HFFc6 (cell line): ENCODE measurements around the gene TMEM250. TPM values are rescaled to one million over a fixed set of nuclear protein-coding genes. Genes with fewer than 3 reads are reported as not detected.

ENCODE experiments used
- DNase-seq: peaks from one replicate; pipeline ENCODE4 v3.0.0-alpha.2; 2018
- H3K27ac Mint-ChIP-seq: 2 replicates; pipeline ENCODE4 v1.8.0; 2020; ENCODE audit warnings: mild to moderate bottlenecking, mixed read lengths
- H3K27me3 Mint-ChIP-seq: 2 replicates; pipeline ENCODE4 v1.8.0; 2021; ENCODE audit warnings: mild to moderate bottlenecking, moderate library complexity, mixed read lengths; ENCODE audit not compliant: insufficient read depth
- H3K36me3 Mint-ChIP-seq: 2 replicates; pipeline ENCODE4 v1.8.0; 2021; ENCODE audit warnings: low read depth, mixed read lengths
- H3K4me1 Mint-ChIP-seq: 2 replicates; pipeline ENCODE4 v1.8.0; 2020; ENCODE audit warnings: low read depth, mixed read lengths
- H3K4me3 Mint-ChIP-seq: 2 replicates; pipeline ENCODE4 v1.8.0; 2020; ENCODE audit warnings: mild to moderate bottlenecking, moderate library complexity, mixed read lengths
- H3K9me3 Mint-ChIP-seq: 2 replicates; pipeline ENCODE4 v1.8.0; 2020; ENCODE audit warnings: mild to moderate bottlenecking, mixed read lengths
- total RNA-seq, 6 experiments: library from RNA; stranded (reverse); fragmentation: NEBNext Ultra II Directional; extraction: Animal tissue kit (Norgen Biotek cat#: 25700); gene quantifications; 2 replicates in 1 of 6; 3 replicates in 5 of 6; pipeline ENCODE4 v1.2.3, GENCODE V29; 2021
- TF ChIP-seq, protein P1 (sequence below): fragments of 200-600 bp; sonication (generic); IDR thresholded peaks from 2 replicates; pipeline ENCODE4 v1.5.0; 2021; ENCODE audit warnings: antibody characterized with exemption, mild to moderate bottlenecking

The TMEM250 gene
- total RNA-seq, 6 experiments from 2014 or later: 31.6 to 45.4 (median 35.7) TPM

- H3K9me3 Mint-ChIP-seq: no peaks in the 10 kb centered on the region
- H3K27me3 Mint-ChIP-seq: peaks cover 40% of the 10 kb centered on the region
- H3K27ac Mint-ChIP-seq: no peak overlapping the region
- DNase-seq: no peak
- no peak overlapping the region for H3K4me3 Mint-ChIP-seq
- H3K36me3 Mint-ChIP-seq: no peaks in the 10 kb centered on the region
- TF ChIP-seq, protein P1, sequence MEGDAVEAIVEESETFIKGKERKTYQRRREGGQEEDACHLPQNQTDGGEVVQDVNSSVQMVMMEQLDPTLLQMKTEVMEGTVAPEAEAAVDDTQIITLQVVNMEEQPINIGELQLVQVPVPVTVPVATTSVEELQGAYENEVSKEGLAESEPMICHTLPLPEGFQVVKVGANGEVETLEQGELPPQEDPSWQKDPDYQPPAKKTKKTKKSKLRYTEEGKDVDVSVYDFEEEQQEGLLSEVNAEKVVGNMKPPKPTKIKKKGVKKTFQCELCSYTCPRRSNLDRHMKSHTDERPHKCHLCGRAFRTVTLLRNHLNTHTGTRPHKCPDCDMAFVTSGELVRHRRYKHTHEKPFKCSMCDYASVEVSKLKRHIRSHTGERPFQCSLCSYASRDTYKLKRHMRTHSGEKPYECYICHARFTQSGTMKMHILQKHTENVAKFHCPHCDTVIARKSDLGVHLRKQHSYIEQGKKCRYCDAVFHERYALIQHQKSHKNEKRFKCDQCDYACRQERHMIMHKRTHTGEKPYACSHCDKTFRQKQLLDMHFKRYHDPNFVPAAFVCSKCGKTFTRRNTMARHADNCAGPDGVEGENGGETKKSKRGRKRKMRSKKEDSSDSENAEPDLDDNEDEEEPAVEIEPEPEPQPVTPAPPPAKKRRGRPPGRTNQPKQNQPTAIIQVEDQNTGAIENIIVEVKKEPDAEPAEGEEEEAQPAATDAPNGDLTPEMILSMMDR: no peak
- H3K4me1 Mint-ChIP-seq: no peaks in the 10 kb centered on the region
Observed at GRCh38 chr9:136136127-136136925, 17.7 kb upstream of the TMEM250 start.

GRCh38 chr9:136135326-136136126 lies 16.9 kb upstream of the TMEM250 start:
- H3K27me3 Mint-ChIP-seq: peaks cover 39% of the 10 kb centered on the region
- H3K4me1 Mint-ChIP-seq: no peaks in the 10 kb centered on the region

GRCh38 chr9:136133959-136134484 lies 15.3 kb upstream of the TMEM250 start:
- no peaks in the 10 kb centered on the region for H3K36me3 Mint-ChIP-seq
- TF ChIP-seq, protein P1: no peak
- no peak overlapping the region for H3K27ac Mint-ChIP-seq
- H3K27me3 Mint-ChIP-seq: peaks cover 44% of the 10 kb centered on the region
- no peak for DNase-seq
- no peaks in the 10 kb centered on the region for H3K4me1 Mint-ChIP-seq
- H3K4me3 Mint-ChIP-seq: no peak overlapping the region
- no peaks in the 10 kb centered on the region for H3K9me3 Mint-ChIP-seq

More at GRCh38 chr9:136135326-136136126, 16.9 kb upstream of the TMEM250 start:
- Mint-ChIP-seq H3K9me3 (no peaks in the 10 kb centered on the region), H3K27ac (no peak overlapping the region), H3K4me3 (no peak overlapping the region), H3K36me3 (no peaks in the 10 kb centered on the region)
- no peak for DNase-seq
- TF ChIP-seq, protein P1: no peak

DNA sequence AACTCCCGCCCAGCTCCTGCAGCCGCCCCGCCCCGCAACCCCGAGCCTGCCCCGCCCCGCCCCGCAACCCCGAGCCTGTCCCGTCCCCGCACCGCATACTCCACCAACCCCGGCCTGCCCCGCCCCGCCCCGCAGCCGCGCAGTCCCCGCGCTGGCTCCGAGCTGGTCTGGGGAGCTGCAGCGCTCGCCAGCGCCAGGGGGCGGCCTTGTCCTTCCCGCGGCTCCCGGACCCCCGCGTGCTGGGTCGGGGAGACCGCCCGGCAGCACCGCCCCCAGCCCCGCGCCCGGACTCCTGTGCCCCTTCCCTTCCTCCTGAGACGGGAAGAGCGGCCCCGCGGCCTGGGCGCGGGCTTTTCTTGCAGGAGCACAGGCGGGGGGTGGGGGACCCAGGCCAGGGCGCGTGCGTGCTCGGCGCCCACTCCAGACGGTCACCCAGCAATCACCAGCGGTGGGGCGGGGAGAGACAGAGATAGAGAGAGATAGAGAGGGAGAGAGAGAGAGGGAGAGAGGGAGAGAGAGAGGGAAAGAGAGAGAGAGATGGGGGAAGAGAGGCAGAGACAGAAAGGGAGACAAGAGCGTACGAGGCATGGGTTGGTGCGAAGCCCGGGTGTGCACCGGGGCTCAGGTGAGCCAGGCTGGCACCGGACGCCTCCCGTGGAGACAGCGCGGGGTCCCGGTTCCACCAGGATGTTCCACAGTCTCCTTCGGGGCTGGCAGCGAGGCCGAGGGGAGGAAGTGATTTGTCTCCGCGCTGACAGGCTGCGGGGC lies 14.7 kb upstream of the TMEM250 start:
- Mint-ChIP-seq H3K4me3 (no peak overlapping the region), H3K36me3 (no peaks in the 10 kb centered on the region), H3K27ac (no peak overlapping the region), H3K27me3 (peaks cover 48% of the 10 kb centered on the region), H3K4me1 (no peaks in the 10 kb centered on the region), H3K9me3 (no peaks in the 10 kb centered on the region)
- TF ChIP-seq, protein P1: peak; percentile 66
- no peak for DNase-seq

DNA sequence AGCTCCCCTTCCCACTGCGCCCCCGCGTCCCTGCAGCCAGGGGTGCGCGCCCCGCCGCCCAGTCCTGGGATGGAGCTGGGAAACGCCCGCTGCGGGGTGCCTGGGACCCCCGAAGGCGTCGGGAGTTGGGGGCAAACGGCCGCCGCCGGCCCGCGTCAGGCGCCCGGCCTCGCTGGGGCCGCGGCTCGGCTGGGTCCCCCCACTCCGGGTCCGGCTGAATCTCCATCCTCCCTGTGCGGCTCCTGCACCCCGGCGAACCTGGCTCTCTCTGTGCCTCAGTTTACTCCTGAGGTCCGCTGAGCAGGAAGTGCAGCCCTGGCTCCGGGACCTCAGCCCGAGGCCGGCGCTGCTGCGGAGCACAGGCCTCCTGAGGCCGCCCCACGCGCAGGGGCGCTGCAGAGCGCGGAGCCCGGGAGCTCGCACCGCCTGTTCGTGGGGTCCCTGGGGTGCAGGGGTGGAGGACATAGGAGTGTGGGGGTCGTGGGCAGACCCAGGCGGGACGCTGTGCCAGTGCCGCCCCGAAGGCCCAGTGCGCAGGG lies 13.9 kb upstream of the TMEM250 start:
- Mint-ChIP-seq H3K9me3 (no peaks in the 10 kb centered on the region), H3K27me3 (peaks cover 52% of the 10 kb centered on the region), H3K4me3 (no peak overlapping the region), H3K27ac (no peak overlapping the region), H3K4me1 (no peaks in the 10 kb centered on the region), H3K36me3 (no peaks in the 10 kb centered on the region)
- no peak for DNase-seq
- TF ChIP-seq, protein P1: no peak
